Lower leg skin (tissue), 3 donors: ENCODE measurements around the gene PTPN2.

Experiments
- CTCF ChIP-seq, 3 donors: fragments of 450-650 bp; IDR thresholded peaks; one replicate each; pipeline ENCODE4 v1.5.1; 2016; ENCODE audit warnings: antibody characterized with exemption in 3 of 3, mild to moderate bottlenecking in 3 of 3, moderate library complexity in 2 of 3
- POLR2A ChIP-seq, 2 donors: fragments of 450-650 bp; IDR thresholded peaks; one replicate each; pipeline ENCODE4 v1.6.1; 2016 to 2017; ENCODE audit warnings: antibody characterized with exemption in 2 of 2, mild to moderate bottlenecking in 1 of 2, moderate library complexity in 1 of 2

GRCh38 chr18:12751503-12751884, 132.5 kb downstream of the PTPN2 start:
- TF ChIP-seq CTCF (IDR thresholded peaks at IDR 0.05) (no peak), POLR2A (IDR thresholded peaks at IDR 0.05) (no peak)
